SKM-1 (cell line): Measurements from ENCODE around the gene ANKRD22.

ENCODE experiments used
- DNase-seq: peaks from one replicate; lab custom pipeline; 2025; ENCODE audit not compliant: unreplicated experiment; lab: John Stamatoyannopoulos, UW

The ANKRD22 gene

DNA sequence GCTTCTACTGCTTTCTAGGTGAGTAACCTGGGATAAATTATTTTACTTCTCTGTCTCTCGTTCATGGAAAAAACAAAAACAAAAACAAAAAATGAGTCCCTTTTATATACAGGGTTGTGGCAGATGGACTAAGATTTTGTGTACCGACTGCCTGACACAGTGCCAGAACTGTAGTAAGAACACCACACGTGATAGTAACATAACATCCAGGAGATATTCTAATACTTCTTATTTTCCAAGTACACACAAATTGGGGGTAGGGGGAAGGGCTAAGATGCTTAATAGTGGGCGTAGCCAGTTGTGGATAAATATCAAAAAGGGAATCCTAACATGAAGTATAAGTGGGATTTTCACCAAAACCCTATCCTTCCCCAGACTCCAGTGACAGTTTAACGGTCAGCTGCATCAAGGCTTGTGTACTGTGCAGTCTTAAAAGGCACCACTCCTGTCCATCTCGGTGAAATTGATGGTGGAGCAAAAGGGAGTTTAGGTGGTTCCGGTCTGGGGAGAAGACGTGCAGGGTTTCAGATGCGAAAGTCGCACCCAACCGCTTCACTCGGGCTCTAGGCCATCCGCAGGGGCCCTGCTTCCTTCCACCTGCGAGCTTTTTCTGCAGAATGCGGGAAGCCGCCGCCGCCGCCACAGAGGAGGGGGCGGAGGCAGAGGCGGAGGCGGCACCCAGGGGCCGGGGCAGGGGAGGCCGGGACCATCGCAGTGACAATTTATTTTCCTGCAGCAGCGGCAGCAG lies 28.1 kb upstream of the ANKRD22 start, which contains the start of gene STAMBPL1:
Gene STAMBPL1, plus strand, starts transcription at position 712 of the 748 bp plus-strand sequence. CDS start 21,464 bp downstream, outside the sequence.
- DNase-seq = no peak

DNA sequence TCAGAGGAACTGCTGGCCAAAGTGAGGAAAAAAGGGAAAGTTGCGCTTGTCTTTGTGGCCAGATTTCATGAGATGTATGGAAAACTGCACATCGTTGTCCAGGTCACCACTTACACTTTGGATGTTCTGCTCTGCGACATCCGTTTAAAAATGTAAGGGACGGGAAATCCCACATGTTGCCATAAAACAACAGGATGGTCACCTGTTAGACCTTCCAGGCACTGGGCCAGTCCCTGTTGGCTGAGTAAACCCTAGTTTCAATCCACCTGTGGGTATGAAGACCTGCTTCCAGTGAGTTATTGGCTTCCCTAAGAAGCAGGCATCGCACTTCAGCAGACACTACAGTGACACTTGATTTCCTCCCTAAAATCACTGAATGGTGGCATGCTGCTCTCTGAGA lies 25.7 kb upstream of the ANKRD22 start:
- no peak for DNase-seq

DNA sequence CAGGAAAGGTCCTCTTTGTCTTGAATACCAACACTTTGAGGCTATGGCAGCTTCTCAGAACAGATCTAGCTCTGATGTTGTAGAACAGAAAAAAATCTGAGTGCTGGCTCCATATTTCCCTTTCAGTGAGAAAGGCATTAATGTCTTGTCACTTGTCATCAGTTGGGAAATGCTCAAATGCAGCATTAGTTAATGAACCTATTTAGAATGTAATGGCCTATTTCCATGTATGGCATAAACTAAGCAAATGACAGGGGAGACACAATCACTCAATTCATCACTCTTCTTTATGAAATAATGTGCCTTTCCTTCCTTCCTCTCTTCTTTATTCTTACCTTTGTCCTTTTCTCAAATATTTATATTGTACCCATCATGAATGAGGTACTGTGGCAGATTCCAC lies 23.4 kb upstream of the ANKRD22 start:
- DNase-seq = no peak

DNA sequence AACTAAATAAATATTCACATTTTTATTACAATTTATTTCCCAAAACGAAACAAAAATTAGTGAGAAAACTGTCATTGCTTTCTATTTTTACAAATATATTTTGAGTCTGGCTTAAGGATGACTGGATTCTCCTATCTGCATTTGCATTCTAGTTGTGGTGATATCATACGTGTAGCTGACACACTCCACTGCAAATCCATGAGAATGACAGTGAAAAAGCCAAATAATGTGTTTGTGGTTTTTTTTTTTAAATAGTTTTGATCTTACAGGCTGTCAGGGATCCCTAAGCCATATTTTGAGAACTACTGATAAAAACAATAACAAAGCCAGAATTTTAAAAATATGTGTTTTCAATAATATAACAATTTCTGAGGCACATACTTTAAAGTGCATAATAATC lies 22.6 kb upstream of the ANKRD22 start:
- DNase-seq = no peak

DNA sequence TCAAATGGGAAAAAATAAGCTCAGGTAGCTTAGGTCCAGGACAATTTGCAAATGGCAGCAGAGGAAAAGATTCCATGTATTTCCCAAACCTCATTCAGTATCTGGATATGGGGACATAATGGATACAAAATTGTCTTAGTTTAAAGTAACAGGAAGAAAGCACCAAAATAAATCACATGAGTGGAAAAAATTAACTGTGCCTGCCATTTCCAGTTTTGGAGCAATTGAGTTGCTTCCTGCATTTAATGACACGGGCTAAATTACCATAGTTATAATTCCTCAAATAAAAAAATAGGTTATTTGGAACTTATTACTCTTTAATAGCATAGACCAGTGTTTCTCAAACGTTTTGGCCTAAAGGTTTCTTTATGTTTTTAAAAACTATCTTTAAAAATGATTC lies 22.1 kb upstream of the ANKRD22 start:
- DNase-seq = no peak

DNA sequence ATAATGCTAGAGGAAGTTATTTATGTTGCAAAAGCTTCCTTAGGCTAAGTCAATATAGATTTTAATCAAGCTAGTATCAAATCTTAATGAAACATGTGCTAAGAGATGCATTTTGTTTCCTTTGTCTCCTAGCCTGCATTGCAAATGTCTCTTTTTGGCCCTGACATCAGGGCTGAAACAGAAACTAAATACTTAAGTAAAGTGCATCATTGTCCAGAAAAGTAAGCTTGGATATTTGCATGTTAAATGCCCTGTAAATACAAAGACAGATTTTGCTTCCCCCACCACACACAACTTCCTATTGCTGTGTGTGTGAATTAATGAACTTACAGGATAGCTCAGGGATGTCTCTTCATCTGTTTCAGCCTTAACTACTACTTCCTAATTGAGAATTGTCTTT lies 18.4 kb upstream of the ANKRD22 start:
- DNase-seq = no peak

DNA sequence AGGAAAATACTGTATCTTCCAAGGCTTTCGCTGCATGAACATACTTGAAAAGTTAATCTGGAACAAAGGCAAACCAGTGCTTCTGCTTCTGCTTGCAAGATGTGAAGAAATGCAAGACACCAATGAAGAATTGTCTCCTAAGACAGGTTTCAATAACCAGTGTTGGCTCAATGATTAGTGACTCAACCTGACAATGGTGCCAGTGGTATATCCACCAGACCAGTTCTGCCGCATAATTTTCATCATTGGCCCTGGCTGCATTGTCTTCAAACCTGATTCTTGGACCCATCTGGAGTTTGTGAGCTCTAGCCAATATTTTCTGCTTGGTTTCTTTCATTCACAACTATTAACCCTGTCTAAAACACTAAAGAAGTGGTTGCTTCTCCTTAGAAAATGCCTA lies 14.8 kb upstream of the ANKRD22 start:
- no peak for DNase-seq

DNA sequence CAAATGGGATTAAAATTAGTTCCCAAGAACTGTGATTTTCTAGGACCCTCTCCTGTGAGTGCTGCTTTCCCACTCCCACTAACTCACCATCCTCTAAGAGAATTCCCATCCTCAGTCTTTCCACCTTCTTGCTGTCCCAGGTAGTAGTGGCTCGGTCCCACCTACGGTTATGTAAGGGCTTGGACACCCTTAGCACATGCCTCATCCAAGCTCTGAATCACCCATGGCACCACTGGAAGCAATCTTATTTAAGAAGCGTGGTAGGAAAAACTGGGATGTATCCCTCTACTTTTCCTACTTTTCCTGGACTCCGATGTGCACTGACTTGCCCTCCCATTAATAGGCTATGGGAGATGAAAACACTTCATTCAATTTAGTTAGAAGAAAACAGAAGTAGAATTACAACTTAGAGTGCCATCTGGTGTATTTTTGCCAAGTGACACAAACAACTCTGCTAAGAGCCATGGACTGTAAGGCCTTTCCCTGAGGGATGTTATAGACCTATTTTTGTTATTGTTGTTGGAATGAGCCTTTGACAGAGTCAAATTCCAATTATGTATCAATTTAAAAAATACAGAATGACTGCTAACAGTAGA lies 13.7 kb upstream of the ANKRD22 start:
- DNase-seq = no peak

DNA sequence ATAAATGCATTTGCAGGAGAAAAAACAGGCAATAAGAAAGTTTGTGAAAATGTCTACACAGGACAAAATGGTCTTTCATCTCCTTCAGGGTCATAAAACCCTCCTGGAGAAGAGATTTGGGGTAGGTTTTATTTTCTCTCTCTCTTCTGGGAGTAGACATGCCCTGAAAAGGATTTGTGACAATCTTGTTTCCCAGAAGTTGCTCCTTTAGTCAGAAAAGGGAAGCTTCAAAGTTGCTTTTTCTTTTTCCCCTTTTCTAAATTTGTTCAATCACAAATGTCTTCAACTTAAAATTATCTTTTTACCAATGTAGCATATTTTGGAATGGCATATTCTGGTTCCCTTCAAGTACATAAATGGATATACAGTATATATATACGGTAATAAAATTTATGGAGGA lies 9.4 kb upstream of the ANKRD22 start:
- no peak for DNase-seq

DNA sequence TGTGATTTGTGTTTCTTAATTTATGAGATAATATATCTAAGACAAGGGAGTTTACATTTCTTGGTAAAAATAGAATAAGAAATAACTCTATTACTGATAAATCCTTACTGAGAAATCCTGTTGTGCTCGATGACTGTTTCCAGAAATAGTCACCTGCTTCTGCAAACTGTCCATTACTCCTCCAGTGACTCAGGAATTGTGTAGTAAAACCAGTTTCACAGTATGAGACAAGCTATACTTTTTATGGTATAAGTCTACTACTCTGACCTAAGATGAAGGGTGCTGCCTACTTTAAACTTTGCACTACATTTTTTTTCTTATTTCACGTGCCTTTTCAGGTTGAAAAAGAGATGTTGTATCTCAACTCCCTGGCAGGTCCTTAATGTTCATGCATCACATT lies 6.8 kb upstream of the ANKRD22 start:
- DNase-seq = no peak

DNA sequence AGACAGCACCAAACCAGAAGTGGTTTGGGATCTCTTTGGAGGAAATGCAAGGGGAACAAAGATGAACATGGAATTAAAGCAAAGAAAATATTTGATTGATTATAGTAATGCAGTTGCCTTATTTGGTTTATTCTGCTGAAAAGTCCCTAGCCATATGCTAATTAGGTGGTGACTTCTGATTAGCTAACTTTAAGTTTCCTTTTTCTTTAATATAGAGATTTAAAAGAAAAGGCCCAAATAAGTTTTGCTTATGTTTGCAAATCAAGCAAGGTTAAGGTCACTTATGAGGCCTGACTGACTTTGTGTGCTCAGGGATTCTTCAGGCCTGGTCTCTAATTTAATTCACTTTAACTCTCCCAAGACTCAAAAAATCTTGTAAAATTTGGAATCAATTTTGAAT lies 6.2 kb upstream of the ANKRD22 start:
- DNase-seq = no peak

DNA sequence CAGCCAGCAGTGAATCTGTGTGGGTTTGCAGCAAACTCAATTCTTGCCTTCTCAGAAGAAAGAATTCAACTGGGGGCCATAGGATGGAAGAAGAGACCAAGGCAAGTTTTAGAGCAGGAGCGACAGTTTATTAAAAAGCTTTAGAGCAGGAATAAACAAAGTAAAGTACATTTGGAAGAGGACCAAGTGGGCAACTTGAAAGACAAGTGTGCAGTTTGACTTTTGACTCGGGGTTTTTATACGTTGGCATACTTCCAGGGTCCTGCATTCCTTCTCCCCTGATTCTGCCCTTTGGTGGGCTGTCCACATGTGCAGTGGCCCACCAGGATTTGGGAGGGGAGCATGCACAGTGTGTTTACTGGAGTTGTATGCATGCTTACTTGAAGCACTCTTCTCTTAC lies 3.0 kb upstream of the ANKRD22 start:
- no peak for DNase-seq

DNA sequence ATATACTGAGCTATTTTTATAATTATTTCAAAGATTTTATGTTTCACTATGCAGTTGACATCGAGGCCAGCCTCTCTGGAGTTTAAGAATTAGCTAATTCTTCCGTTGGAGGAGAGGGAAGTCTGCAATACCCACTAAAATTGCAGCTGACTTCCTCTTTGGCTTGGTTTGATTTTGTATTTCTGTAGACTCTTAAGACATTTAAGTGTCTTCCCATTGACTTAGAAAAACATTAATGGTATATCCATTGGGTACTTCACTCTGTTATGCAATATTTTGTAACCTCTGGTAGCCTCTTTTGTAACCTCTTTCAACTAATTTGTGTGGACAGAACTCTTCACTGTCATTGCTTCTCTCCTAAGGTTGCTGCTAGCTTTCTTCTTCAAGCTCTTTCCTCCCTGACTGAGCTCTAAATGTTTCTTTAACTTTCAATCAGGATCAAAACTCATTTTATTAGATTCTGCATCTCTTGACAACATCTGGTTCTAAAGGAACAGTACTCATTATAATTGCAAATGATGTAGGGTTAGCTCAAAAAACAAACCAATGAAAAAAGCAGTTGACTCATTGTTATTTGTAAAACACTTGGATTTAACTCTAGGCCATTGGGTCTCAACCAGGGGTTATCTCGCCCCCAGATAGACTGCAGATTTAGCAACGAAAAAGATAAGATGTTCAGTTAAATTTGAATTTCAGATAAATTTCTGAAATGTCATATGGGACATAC lies 1.7 kb upstream of the ANKRD22 start:
- peak; percentile 98 for DNase-seq

DNA sequence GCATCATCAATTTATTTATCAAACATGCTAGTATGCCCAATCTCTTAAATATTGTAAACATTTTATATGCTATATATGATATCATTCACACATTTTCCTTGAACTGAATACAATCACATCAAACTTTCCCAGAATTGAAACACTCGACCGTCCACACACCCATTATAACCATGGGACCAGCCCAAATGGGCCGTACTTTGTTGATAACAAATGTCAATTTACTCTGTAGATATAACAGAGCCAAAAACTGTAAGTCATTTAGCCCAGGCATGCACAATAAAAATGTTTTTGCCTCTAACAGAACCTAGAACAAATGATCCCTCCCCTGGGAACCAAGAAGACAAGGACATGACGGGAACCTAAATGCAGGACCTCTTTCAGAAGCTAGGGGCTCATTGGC lies 683 bp upstream of the ANKRD22 start:
- DNase-seq = no peak

DNA sequence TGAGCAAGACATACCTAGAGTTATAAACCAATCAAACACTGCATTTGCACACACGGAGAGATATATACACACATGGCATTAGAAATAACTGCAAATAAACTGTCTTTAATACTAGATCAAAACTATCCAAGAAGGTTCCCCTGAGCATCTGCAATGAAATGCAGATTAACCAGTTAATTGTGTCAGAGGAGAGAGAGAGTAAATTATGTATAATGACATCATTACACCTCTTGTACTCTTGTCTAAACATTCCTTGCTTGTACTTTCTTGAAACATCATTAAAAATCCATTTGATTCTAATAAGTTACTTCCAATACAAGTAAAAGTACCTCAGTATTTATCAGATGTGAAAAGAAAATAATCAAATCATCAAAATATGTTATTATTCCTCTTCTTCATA lies 932 bp downstream of the ANKRD22 start:
- DNase-seq = no peak

DNA sequence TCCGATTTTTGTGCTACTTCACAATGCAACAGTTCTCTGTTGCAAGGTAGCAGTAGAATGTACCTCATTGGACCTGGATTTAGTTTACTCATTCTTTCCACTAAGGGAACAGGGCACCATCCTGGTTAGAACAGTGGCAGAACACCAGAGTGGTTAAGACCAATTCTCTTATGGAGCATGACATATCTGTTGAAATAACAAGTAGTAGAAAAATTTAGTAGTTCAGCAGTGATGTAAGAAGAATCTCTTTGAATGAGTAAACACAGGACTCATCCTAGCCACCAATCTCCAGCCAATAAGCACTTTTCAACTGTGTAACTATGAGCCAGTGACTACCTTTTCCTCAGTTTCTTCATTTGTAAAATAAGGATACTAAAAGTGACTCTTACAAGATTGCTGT lies 2.4 kb downstream of the ANKRD22 start:
- DNase-seq = no peak

DNA sequence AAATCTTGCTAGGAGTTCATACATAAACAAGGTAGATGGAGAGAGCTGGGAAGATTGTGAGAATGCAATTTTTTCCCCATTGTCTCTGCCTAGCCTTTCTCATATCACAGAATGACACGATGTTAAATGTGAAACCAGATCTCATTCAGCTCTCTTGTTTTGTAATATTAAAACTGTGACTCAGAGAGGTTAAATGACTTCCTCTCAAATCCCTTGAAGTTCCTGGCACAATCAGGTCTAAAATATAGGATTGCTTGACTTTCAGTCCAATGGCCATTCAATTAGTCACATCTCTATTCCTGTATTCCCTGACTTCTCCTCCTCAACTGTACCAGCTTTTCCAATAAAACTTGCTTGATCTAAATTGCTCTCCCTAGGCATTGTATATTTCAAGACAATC lies 3.1 kb downstream of the ANKRD22 start:
- no peak for DNase-seq

DNA sequence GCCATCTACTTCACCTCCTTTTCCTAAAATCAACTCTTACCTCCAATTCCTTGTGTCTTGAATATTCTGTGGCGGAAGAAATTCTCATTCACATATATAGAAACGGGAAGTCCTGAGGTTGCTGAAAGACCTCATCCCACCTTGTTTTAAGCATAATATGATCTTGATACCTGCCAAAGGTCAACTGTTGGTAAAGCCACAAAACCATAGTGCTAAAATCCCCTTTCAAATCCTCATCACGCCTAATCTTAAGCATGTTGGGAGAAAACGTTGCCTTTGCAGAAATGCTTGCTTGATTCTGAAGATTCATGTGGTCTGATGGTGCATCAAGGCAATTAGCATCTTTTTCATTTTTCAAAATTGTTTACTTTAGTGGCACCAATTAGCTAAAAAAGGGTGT lies 8.5 kb downstream of the ANKRD22 start:
- DNase-seq = no peak

DNA sequence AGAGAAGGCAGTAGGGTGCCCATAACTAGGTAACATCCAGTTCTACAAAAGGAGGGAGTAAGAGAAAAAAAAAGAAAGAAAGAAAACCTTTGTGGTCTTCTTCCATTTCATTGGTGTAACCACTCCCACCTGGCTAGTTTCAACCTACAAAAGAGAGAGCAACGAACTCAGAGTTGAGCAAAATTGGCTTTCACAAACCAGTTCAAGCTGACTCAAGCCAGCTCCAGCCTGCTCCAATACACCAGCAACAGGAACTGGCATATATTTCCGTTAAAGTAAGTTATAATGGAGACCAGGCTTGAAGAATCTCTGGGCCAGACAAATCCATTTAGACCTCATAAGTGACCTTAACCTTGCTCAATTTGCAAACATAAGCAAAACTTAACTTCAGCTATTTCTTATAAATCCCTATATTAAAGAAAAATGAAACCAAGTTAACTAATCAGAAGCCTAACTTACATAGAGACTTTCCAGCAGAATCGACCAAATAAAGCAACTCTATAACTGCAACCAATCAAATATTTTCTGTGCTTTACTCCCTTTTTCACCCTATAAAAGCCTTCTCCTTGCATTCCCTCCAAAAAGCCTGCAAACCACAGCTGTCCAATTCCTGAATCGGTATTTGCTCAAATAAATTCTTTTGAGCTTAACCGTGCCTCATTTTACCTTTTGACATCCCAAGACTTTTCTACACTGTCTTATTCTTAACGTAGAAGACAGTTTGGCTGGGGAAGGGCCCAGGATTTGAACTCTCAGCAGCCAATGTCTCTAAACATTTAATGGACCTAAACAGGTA lies 10.1 kb downstream of the ANKRD22 start:
- no peak for DNase-seq

DNA sequence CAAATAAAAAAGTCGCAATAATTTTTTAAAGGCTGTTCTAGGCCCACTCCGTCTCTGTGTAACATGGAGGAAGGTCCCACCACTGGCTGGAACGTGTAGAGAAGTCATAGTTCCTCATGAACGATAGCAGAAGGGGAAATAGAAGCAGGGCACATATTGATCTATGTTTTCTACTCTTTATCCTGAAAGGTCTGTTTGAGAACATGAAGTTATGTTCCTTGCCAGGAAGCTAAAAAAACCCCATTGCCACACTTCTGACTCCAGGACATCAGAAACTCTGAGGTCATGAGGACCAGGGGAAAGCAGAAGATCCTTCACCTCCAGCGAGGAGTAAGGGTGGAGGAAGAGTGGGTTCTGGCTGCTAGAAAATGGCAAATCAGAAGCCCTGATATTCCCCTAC lies 10.8 kb downstream of the ANKRD22 start:
- no peak for DNase-seq

DNA sequence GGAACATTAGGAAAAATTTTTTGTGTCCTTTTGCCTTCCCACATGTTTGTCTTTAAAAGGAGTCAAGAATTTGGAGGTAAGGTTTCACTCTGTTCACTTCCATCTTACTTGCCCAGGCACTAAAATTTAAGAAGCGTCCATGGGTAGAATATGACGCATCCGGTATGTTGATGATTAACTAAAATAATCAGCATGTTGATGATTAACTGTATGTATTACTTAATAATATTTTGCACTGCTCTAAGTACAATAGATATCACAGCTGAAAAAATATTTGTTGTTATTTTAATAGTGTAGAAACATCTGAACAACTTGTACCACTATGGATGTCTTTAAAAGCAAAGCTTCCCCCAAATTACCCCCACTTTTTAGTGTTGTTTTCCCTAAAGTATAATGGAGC lies 11.5 kb downstream of the ANKRD22 start:
- no peak for DNase-seq
